Measurements from ENCODE around the gene PSKH1. TPM values are rescaled to one million over a fixed set of nuclear protein-coding genes. Genes with fewer than 3 reads are reported as not detected.

The PSKH1 gene
- total and polyA plus RNA-seq, 3 donors from 2014 or later = 47.7 to 66.8 (median 50.5) TPM

DNA sequence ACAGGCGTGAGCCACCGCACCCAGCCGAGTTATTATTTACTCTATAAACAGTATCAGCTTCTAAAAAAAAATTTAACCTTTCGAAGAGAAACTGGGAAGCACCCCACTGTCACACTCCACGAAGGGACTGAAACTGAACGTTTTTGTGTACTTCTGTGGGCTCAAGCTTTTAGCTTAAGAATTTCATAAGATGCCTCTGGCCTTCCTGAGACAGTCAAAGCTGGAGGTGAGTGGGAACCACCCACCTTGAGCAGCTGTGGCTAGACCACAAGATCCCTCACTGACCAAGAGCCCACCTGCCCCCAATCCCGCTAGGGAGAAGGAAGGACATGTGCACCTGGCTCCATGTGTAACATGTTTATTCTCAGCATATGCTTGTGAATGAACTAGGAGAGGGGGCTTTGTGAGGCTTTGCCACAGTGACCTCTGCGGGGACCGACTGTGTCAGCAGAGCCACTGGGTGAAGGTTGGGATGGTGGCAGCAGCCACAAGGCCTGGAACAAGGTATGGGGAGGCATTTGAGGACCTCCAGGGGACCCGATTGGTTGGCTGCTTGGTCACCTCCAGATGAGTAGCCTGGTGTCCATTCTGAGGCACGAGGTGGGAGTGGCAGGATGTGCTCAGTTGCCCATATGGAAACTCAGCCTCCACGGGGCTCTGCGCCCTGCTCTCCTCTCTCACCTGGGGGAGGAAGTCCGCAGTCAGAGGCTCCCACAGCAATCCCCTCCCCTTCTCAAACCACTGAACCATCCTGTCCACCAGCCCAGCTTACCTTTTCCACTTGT lies 82.5 kb downstream of the PSKH1 start:
- Histone ChIP-seq H3K4me1 (no peaks in the 10 kb centered on the region), H3K4me3 (no peak overlapping the region), H3K9me3 (no peaks in the 10 kb centered on the region), H3K36me3 (ENCODE audit: low read depth, missing control alignments) (no peaks in the 10 kb centered on the region), H3K27ac (no peak overlapping the region), H3K27me3 (no peaks in the 10 kb centered on the region)
- TF ChIP-seq, protein P1, sequence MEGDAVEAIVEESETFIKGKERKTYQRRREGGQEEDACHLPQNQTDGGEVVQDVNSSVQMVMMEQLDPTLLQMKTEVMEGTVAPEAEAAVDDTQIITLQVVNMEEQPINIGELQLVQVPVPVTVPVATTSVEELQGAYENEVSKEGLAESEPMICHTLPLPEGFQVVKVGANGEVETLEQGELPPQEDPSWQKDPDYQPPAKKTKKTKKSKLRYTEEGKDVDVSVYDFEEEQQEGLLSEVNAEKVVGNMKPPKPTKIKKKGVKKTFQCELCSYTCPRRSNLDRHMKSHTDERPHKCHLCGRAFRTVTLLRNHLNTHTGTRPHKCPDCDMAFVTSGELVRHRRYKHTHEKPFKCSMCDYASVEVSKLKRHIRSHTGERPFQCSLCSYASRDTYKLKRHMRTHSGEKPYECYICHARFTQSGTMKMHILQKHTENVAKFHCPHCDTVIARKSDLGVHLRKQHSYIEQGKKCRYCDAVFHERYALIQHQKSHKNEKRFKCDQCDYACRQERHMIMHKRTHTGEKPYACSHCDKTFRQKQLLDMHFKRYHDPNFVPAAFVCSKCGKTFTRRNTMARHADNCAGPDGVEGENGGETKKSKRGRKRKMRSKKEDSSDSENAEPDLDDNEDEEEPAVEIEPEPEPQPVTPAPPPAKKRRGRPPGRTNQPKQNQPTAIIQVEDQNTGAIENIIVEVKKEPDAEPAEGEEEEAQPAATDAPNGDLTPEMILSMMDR (IDR thresholded peaks at IDR 0.05) = no peak
- TF ChIP-seq POLR2A (IDR thresholded peaks at IDR 0.05) = no peak
- no peak for DNase-seq
- WGBS, 2 donors = 83% methylated on average over 12 to 13 of the region's 14 CpGs
- intact Hi-C loops (cut with DNase I; ENCODE audit: low total_unique reads) = no loop called here

DNA sequence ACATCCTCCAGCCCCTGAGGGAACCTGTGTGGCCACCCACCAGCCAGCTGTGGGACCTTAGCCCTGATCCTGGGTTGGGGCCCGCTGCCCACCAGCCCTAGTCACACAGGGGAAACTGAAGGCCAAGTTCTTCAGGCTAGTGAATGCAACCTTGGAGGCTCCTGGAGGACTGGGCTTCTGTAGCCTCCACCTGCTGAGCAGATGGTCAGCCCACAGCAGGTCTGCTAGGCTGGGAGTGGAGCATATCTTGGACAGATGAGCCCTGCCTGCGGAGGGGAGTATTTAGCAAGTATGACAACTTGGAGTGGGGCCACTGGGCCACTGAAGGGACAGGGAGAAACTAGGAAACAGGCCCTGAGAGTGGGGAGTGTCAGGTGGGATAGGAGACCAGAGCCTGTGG lies 83.2 kb downstream of the PSKH1 start:
- Histone ChIP-seq H3K36me3 (ENCODE audit: low read depth, missing control alignments) (no peaks in the 10 kb centered on the region), H3K9me3 (no peaks in the 10 kb centered on the region), H3K27ac (no peak overlapping the region), H3K27me3 (no peaks in the 10 kb centered on the region), H3K4me3 (no peak overlapping the region), H3K4me1 (no peaks in the 10 kb centered on the region)
- TF ChIP-seq, protein P1 (IDR thresholded peaks at IDR 0.05) = no peak
- no peak for TF ChIP-seq POLR2A (IDR thresholded peaks at IDR 0.05)
- intact Hi-C loops (cut with DNase I; ENCODE audit: low total_unique reads) = no loop called here
- 90 to 100% methylated on average over 2 of the region's 2 CpGs for WGBS, 2 donors
- DNase-seq = no peak

DNA sequence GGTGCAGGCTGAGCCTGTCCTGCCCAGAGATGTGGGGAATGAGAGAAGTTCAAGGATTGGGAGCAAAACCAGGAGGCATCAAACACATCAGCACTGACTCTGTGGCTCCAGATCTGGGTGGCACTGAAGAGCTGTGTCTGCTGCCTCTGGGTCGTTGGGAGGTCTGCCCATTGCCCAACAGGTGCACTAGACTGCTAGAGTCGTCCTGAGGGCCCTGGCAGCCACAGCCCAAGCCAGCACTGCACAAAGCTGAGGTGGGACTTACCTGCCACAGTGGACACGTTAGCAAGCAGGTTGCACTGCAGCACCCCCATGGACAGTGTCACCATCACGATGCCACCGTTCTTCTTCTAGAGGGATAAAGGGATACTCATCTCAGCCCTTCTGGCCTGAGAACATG lies 84.0 kb downstream of the PSKH1 start:
- TF ChIP-seq, protein P1 (IDR thresholded peaks at IDR 0.05) = no peak
- no peak for TF ChIP-seq POLR2A (IDR thresholded peaks at IDR 0.05)
- intact Hi-C loops (cut with DNase I; ENCODE audit: low total_unique reads) = no loop called here
- no peak for DNase-seq
- no peaks in the 10 kb centered on the region for H3K36me3 ChIP-seq (ENCODE audit: low read depth, missing control alignments)
- no peak overlapping the region for H3K4me3 ChIP-seq
- no peak overlapping the region for H3K27ac ChIP-seq
- no peaks in the 10 kb centered on the region for H3K27me3 ChIP-seq
- H3K9me3 ChIP-seq = no peaks in the 10 kb centered on the region
- 79% methylated on average over 5 of the region's 5 CpGs; no CpG with 5 or more reads in 1 of the 2 donors for WGBS, 2 donors
- H3K4me1 ChIP-seq = no peaks in the 10 kb centered on the region

DNA sequence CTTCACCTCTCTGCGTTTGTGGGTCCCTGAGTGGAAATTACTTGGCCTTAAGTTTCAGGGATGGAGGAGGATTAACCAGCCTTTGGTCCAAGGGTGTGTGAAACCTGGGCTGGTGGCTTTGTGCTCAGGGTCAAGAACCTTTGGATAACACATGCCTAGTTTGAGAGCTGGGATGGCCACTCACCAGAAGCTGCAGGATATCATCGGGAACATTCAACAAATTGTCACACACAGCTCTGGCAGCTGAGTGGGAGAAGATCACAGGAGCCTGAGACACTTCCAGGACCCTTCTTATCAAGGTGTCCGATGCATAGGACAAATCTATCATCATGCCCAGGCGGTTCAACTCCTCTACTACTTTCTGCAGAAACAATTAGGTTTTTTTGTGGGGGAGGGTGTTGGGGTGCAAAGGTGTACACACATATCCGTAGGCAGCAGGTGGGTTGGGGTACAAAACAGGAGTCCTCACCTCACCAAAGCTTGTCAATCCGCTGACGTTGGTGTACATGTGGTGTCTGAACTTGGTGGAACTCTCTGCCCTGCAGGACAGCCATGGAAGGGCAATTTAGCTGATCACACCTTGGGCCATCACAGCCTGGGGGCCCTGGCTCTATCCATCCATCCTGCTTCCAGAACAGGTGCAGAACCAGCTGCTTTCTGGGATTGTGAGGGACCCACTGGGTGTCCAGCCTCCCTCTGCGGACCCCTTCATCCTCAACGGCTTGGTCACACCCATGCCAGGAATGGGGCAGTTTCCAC lies 84.6 kb downstream of the PSKH1 start:
- no peak overlapping the region for H3K4me3 ChIP-seq
- TF ChIP-seq POLR2A (IDR thresholded peaks at IDR 0.05) = no peak
- TF ChIP-seq, protein P1 (IDR thresholded peaks at IDR 0.05) = no peak
- H3K27me3 ChIP-seq = no peaks in the 10 kb centered on the region
- intact Hi-C loops (cut with DNase I; ENCODE audit: low total_unique reads) = no loop called here
- no peak overlapping the region for H3K27ac ChIP-seq
- DNase-seq = no peak
- H3K9me3 ChIP-seq = no peaks in the 10 kb centered on the region
- WGBS, 2 donors = 62 to 88% methylated on average over 5 to 9 of the region's 9 CpGs
- no peaks in the 10 kb centered on the region for H3K36me3 ChIP-seq (ENCODE audit: low read depth, missing control alignments)
- H3K4me1 ChIP-seq = no peaks in the 10 kb centered on the region

Small RNAs within 50 kb of the gene (small RNA-seq; reads per million reads assigned to genes)
- gene AC040162.2 = 0 reads per million in 2 donors
- gene NRN1L = 0 reads per million in 2 donors

Other genes starting within 250 kb of the PSKH1 start
- gene CARMIL2, start 248.1 kb upstream of the PSKH1 start, total RNA-seq = 1 to 10 TPM; 5.6 to 7.9 TPM
- gene CARMIL2, start 248.1 kb upstream of the PSKH1 start, polyA plus RNA-seq (ENCODE audit: insufficient read depth, low read depth, low replicate concordance) = 3.1 TPM
- 10 to 100 TPM; 44.7 to 48.3 TPM for gene ACD, start 233.0 kb upstream of the PSKH1 start, total RNA-seq
- 40.3 TPM for gene ACD, start 233.0 kb upstream of the PSKH1 start, polyA plus RNA-seq (ENCODE audit: insufficient read depth, low read depth, low replicate concordance)
- gene PARD6A, start 232.3 kb upstream of the PSKH1 start, total RNA-seq = 10 to 100 TPM; 30.0 to 80.1 TPM
- 35.4 TPM for gene PARD6A, start 232.3 kb upstream of the PSKH1 start, polyA plus RNA-seq (ENCODE audit: insufficient read depth, low read depth, low replicate concordance)
- gene ENKD1, start 226.5 kb upstream of the PSKH1 start, total RNA-seq = 10 to 100 TPM; 37.7 to 47.5 TPM
- gene ENKD1, start 226.5 kb upstream of the PSKH1 start, polyA plus RNA-seq (ENCODE audit: insufficient read depth, low read depth, low replicate concordance) = 53.3 TPM
- gene C16orf86, start 226.4 kb upstream of the PSKH1 start, total RNA-seq = 10 to 100 TPM; 38.7 to 43.4 TPM
- 77.9 TPM for gene C16orf86, start 226.4 kb upstream of the PSKH1 start, polyA plus RNA-seq (ENCODE audit: insufficient read depth, low read depth, low replicate concordance)
- gene GFOD2, start 173.9 kb upstream of the PSKH1 start, total RNA-seq = 10 to 100 TPM; 18.0 to 20.4 TPM
- gene GFOD2, start 173.9 kb upstream of the PSKH1 start, polyA plus RNA-seq (ENCODE audit: insufficient read depth, low read depth, low replicate concordance) = 23.0 TPM
- gene RANBP10, start 86.7 kb upstream of the PSKH1 start, total RNA-seq = 10 to 100 TPM; 23.0 to 25.2 TPM
- gene RANBP10, start 86.7 kb upstream of the PSKH1 start, polyA plus RNA-seq (ENCODE audit: insufficient read depth, low read depth, low replicate concordance) = 23.5 TPM
- 10 to 100 TPM; 31.3 to 40.4 TPM for gene TSNAXIP1, start 86.4 kb upstream of the PSKH1 start, total RNA-seq
- gene TSNAXIP1, start 86.4 kb upstream of the PSKH1 start, polyA plus RNA-seq (ENCODE audit: insufficient read depth, low read depth, low replicate concordance) = 93.7 TPM
- gene THAP11, start 50.9 kb upstream of the PSKH1 start, total RNA-seq = 10 to 100 TPM; 56.8 to 59.7 TPM
- gene THAP11, start 50.9 kb upstream of the PSKH1 start, polyA plus RNA-seq (ENCODE audit: insufficient read depth, low read depth, low replicate concordance) = 24.0 TPM
- gene NUTF2, start 46.3 kb upstream of the PSKH1 start, total RNA-seq = 100 to 1,000 TPM; 239 to 297 TPM
- gene NUTF2, start 46.3 kb upstream of the PSKH1 start, polyA plus RNA-seq (ENCODE audit: insufficient read depth, low read depth, low replicate concordance) = 121 TPM
- gene CENPT, start 45.6 kb upstream of the PSKH1 start, total RNA-seq = 100 to 1,000 TPM; 115 to 154 TPM
- 108 TPM for gene CENPT, start 45.6 kb upstream of the PSKH1 start, polyA plus RNA-seq (ENCODE audit: insufficient read depth, low read depth, low replicate concordance)
- 100 to 1,000 TPM; 106 to 107 TPM for gene EDC4, start 20.2 kb upstream of the PSKH1 start, total RNA-seq
- gene EDC4, start 20.2 kb upstream of the PSKH1 start, polyA plus RNA-seq (ENCODE audit: insufficient read depth, low read depth, low replicate concordance) = 96.7 TPM
- gene NRN1L, start 8.4 kb upstream of the PSKH1 start, total RNA-seq = 1 to 10 TPM; 4.2 to 8.1 TPM
- 2.9 TPM for gene NRN1L, start 8.4 kb upstream of the PSKH1 start, polyA plus RNA-seq (ENCODE audit: insufficient read depth, low read depth, low replicate concordance)
- gene CTRL, start 38.6 kb downstream of the PSKH1 start, total RNA-seq = 1 to 10 TPM in 1 of 2 donors, under 1 TPM in 1; 0.62 to 1.7 TPM
- gene CTRL, start 38.6 kb downstream of the PSKH1 start, polyA plus RNA-seq (ENCODE audit: insufficient read depth, low read depth, low replicate concordance) = 0.36 TPM
- gene PSMB10, start 43.6 kb downstream of the PSKH1 start, total RNA-seq = 10 to 100 TPM; 13.2 to 14.2 TPM
- 49.1 TPM for gene PSMB10, start 43.6 kb downstream of the PSKH1 start, polyA plus RNA-seq (ENCODE audit: insufficient read depth, low read depth, low replicate concordance)
- gene LCAT, start 50.9 kb downstream of the PSKH1 start, total RNA-seq = 10 to 100 TPM; 20.6 to 25.3 TPM
- gene LCAT, start 50.9 kb downstream of the PSKH1 start, polyA plus RNA-seq (ENCODE audit: insufficient read depth, low read depth, low replicate concordance) = 12.9 TPM
- gene SLC12A4, start 75.4 kb downstream of the PSKH1 start, total RNA-seq = 10 to 100 TPM; 64.3 to 68.4 TPM
- 46.7 TPM for gene SLC12A4, start 75.4 kb downstream of the PSKH1 start, polyA plus RNA-seq (ENCODE audit: insufficient read depth, low read depth, low replicate concordance)
- gene DPEP3, start 87.2 kb downstream of the PSKH1 start, total RNA-seq = 100 to 1,000 TPM; 127 to 138 TPM
- gene DPEP3, start 87.2 kb downstream of the PSKH1 start, polyA plus RNA-seq (ENCODE audit: insufficient read depth, low read depth, low replicate concordance) = 61.0 TPM
- gene DPEP2, start 106.2 kb downstream of the PSKH1 start, total RNA-seq = 1 to 10 TPM; 2.7 to 3.0 TPM
- 5.9 TPM for gene DPEP2, start 106.2 kb downstream of the PSKH1 start, polyA plus RNA-seq (ENCODE audit: insufficient read depth, low read depth, low replicate concordance)
- gene DPEP2NB, start 122.7 kb downstream of the PSKH1 start, total RNA-seq = 1 to 10 TPM; 2.4 to 4.1 TPM
- gene DPEP2NB, start 122.7 kb downstream of the PSKH1 start, polyA plus RNA-seq (ENCODE audit: insufficient read depth, low read depth, low replicate concordance) = 3.2 TPM
- gene DDX28, start 130.0 kb downstream of the PSKH1 start, total RNA-seq = 10 to 100 TPM; 19.1 to 19.9 TPM
- 18.6 TPM for gene DDX28, start 130.0 kb downstream of the PSKH1 start, polyA plus RNA-seq (ENCODE audit: insufficient read depth, low read depth, low replicate concordance)
- gene DUS2, start 130.0 kb downstream of the PSKH1 start, total RNA-seq = 10 to 100 TPM; 24.6 to 32.4 TPM
- 62.5 TPM for gene DUS2, start 130.0 kb downstream of the PSKH1 start, polyA plus RNA-seq (ENCODE audit: insufficient read depth, low read depth, low replicate concordance)
- 100 to 1,000 TPM in 1 of 2 donors, 10 to 100 TPM in 1; 94.7 to 115 TPM for gene NFATC3, start 192.1 kb downstream of the PSKH1 start, total RNA-seq
- gene NFATC3, start 192.1 kb downstream of the PSKH1 start, polyA plus RNA-seq (ENCODE audit: insufficient read depth, low read depth, low replicate concordance) = 78.0 TPM

Measured in testis (tissue), 3 donors.